HepG2 (cell line): ENCODE data around the gene NUDT17. TPM values are rescaled to one million over a fixed set of nuclear protein-coding genes. Genes with fewer than 3 reads are reported as not detected.

ENCODE experiments used
- AFF4 ChIP-seq: sonication (generic); formaldehyde crosslinking; IDR thresholded peaks from 2 replicates; pipeline ENCODE4 v1.4.0; 2020; ENCODE audit warnings: missing genetic modification reagents
- CREB3 ChIP-seq: sonication (generic); formaldehyde crosslinking; IDR thresholded peaks from 2 replicates; pipeline ENCODE4 v1.5.0; 2020; ENCODE audit warnings: missing genetic modification reagents
- HNRNPK ChIP-seq: fragments of 200-400 bp; formaldehyde crosslinking; IDR thresholded peaks from 2 replicates; pipeline ENCODE4 v1.6.1; 2018; ENCODE audit warnings: low read length, low read depth, moderate library complexity, mild to moderate bottlenecking; ENCODE audit not compliant: poor library complexity, severe bottlenecking
- JUN ChIP-seq: sonication (generic); formaldehyde crosslinking; IDR thresholded peaks from 2 replicates; pipeline ENCODE4 v1.4.0; 2020; ENCODE audit warnings: mild to moderate bottlenecking, missing genetic modification reagents
- KDM5B ChIP-seq: sonication (generic); formaldehyde crosslinking; IDR thresholded peaks from 2 replicates; pipeline ENCODE4 v1.4.0; 2020; ENCODE audit warnings: missing genetic modification reagents, mild to moderate bottlenecking, borderline replicate concordance
- LBX2 ChIP-seq: sonication (generic); formaldehyde crosslinking; IDR thresholded peaks from 2 replicates; pipeline ENCODE4 v1.5.0; 2020; ENCODE audit warnings: missing genetic modification reagents, mild to moderate bottlenecking, borderline replicate concordance
- MBD4 ChIP-seq: IDR thresholded peaks from 2 replicates; pipeline ENCODE4 v1.6.1; 2012; ENCODE audit warnings: low read length, inconsistent platforms, borderline replicate concordance
- MED13 ChIP-seq: sonication (generic); formaldehyde crosslinking; IDR thresholded peaks from 2 replicates; pipeline ENCODE4 v1.5.0; 2020; ENCODE audit warnings: missing genetic modification reagents
- MLX ChIP-seq: IDR thresholded peaks from 2 replicates; pipeline ENCODE4 v1.6.1; 2016
- POLR2AphosphoS5 ChIP-seq: IDR thresholded peaks from 2 replicates; pipeline ENCODE4 v1.6.1; 2012; ENCODE audit warnings: low read depth, low read length
- SAP130 ChIP-seq: IDR thresholded peaks from 2 replicates; pipeline ENCODE4 v1.6.1; 2016; ENCODE audit warnings: low read depth
- SNRNP70 ChIP-seq: fragments of 200-400 bp; formaldehyde crosslinking; IDR thresholded peaks from 2 replicates; pipeline ENCODE4 v1.6.1; 2017; ENCODE audit warnings: mild to moderate bottlenecking, low read depth, low read length, moderate library complexity
- THAP7 ChIP-seq: sonication (generic); formaldehyde crosslinking; IDR thresholded peaks from 2 replicates; pipeline ENCODE4 v1.8.1; 2023; ENCODE audit warnings: mild to moderate bottlenecking, missing genetic modification reagents
- ZNF331 ChIP-seq: sonication (generic); formaldehyde crosslinking; IDR thresholded peaks from 2 replicates; pipeline ENCODE4 v1.4.0; 2020; ENCODE audit warnings: missing genetic modification reagents
- ZNF33A ChIP-seq: sonication (generic); formaldehyde crosslinking; IDR thresholded peaks from 2 replicates; pipeline ENCODE4 v1.5.1; 2020; ENCODE audit warnings: missing genetic modification reagents, mild to moderate bottlenecking, moderate library complexity, borderline replicate concordance
- ZNF468 ChIP-seq: sonication (generic); formaldehyde crosslinking; IDR thresholded peaks from 2 replicates; pipeline ENCODE4 v1.8.0; 2022; ENCODE audit warnings: mild to moderate bottlenecking, moderate library complexity, missing genetic modification reagents
- ZNF709 ChIP-seq: sonication (generic); formaldehyde crosslinking; IDR thresholded peaks from 2 replicates; pipeline ENCODE4 v1.5.0; 2020; ENCODE audit warnings: mild to moderate bottlenecking, missing genetic modification reagents
- ZNF816 ChIP-seq: sonication (generic); formaldehyde crosslinking; IDR thresholded peaks from 2 replicates; pipeline ENCODE4 v1.8.0; 2022; ENCODE audit warnings: missing genetic modification reagents, mild to moderate bottlenecking, borderline replicate concordance
- polyA plus RNA-seq, 8 experiments: library from polyadenylated mRNA; depleted of rRNA in 3 of 8; stranded (reverse) in 7 of 8; unstranded in 1 of 8; fragments of >200 nt; fragmentation: Illumina TruSeq in 4 of 8; extraction: Trizol in 4 of 8; gene quantifications; 2 replicates each; pipeline versions ENCODE4 v1.2.1 to v1.2.3, GENCODE V29; 2011 to 2016; ENCODE audit warnings: low read depth in 4 of 8, missing spikeins in 1 of 8, mixed read lengths in 1 of 8; ENCODE audit not compliant: insufficient read depth in 1 of 8
- total RNA-seq, 5 experiments: library from RNA; depleted of rRNA; stranded (reverse); fragments of >200 nt; fragmentation: Illumina TruSeq; extraction: Trizol; gene quantifications; 2 replicates each; pipeline ENCODE4 v1.2.3, GENCODE V29; 2016; ENCODE audit warnings: low read depth in 1 of 5
- TF ChIP-seq, protein P1 (sequence below): sonication (generic); formaldehyde crosslinking; IDR thresholded peaks from 2 replicates; pipeline ENCODE4 v1.5.1; 2020; ENCODE audit warnings: missing genetic modification reagents, mild to moderate bottlenecking, borderline replicate concordance
- TF ChIP-seq, protein P2 (sequence below): sonication (generic); formaldehyde crosslinking; IDR thresholded peaks from 2 replicates; pipeline ENCODE4 v1.5.0; 2020; ENCODE audit warnings: missing genetic modification reagents

The NUDT17 gene
- total and polyA plus RNA-seq, 2 of the 13 experiments (the other 11 are each of a cell fraction or from before 2014, with no cell fraction given), result 2.6 to 5.8 TPM

DNA sequence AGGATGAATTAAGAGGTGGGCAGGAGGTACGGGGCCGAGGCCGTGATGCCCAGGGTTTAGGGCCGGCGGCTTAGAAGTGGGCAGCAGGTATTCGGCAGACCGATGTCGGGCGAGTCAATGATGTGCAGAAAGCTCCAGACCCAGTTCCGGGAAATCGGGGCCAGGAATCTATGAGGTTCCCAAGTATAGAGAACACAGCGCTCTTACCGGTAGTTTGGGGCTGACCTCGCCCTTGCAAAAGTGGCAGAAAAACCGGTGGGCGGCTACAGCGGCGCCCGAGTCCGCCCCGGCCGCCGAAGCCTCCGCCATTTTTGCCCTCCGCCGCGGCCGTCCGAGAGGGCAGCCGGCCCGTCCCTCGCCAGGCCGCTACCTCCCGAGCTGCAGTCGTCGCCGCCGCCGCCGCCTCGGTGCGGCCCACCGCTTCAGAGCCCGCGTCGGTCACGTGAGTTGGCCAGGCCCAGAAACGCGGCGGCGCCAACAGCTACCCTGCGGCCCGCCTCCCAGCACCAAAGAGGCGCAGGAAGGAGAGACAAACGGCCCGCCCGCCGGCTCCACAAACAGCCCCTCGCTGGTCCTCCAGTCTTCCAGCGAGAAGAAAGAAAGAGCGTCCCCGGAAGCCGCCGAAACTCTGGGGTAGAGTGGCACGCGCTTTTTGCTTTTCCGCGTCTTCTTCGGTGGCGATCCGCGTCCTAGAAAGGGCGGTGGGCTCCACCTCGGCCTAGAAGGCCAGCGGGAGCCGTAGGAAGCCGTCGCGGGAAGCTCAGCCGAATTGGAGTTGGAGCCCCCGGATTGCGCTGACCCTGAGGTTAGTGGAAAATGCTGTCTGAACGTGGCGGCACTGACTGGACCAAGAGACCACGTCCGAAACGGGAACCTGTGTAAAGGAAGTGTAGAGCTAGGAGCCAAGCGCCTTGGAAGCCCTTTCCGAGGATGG is 21.6 kb upstream of the NUDT17 start, which contains the start of the genes POLR3C and RNF115 (continued):
- TF ChIP-seq HNRNPK (no peak), ZNF331 (no peak), KDM5B (CRISPR knock-in tag) (peak; percentile 79; the same call in 1 of the 2 replicates), SAP130 (CRISPR knock-in tag) (peak; percentile 88), ZNF468 (CRISPR knock-in tag) (no peak), ZNF709 (peak; percentile 79; the same call in 1 of the 2 replicates), AFF4 (peak; percentile 31; the same call in 1 of the 2 replicates), POLR2AphosphoS5 (peak; percentile 87), MLX (CRISPR knock-in tag) (peak; percentile 46; the same call in 1 of the 2 replicates), JUN (no peak), CREB3 (CRISPR knock-in tag) (peak; percentile 54; the same call in 1 of the 2 replicates), MBD4 (no peak), ZNF816 (CRISPR knock-in tag) (no peak; the same call in 1 of the 2 replicates), LBX2 (CRISPR knock-in tag) (no peak), ZNF33A (CRISPR knock-in tag) (no peak), SNRNP70 (no peak), THAP7 (CRISPR knock-in tag) (no peak), MED13 (CRISPR knock-in tag) (peak; percentile 68; the same call in 1 of the 2 replicates)
- TF ChIP-seq, protein P1, sequence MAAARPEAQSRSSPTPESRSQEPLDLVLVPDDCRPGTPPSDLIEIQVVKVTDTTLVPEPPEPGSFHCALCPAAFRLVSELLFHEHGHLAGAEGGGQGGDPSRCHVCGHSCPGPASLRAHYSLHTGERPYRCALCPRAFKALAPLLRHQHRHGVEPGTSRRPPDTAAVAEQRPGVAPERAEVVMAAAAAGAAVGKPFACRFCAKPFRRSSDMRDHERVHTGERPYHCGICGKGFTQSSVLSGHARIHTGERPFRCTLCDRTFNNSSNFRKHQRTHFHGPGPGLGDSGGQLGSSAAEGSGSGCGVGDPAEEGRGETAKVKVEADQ, result no peak
- TF ChIP-seq, protein P2, sequence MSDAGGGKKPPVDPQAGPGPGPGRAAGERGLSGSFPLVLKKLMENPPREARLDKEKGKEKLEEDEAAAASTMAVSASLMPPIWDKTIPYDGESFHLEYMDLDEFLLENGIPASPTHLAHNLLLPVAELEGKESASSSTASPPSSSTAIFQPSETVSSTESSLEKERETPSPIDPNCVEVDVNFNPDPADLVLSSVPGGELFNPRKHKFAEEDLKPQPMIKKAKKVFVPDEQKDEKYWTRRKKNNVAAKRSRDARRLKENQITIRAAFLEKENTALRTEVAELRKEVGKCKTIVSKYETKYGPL, result no peak
